ENCODE data around the gene EVA1A. TPM values are rescaled to one million over a fixed set of nuclear protein-coding genes. Genes with fewer than 3 reads are reported as not detected.

The EVA1A gene
- total RNA-seq, 4 donors from 2014 or later: 0.46 to 1.3 (median 0.50) TPM; not detected in 1

GRCh38 chr2:75606761-75607399 lies 46.1 kb upstream of the EVA1A start:
- TF ChIP-seq, protein P1, sequence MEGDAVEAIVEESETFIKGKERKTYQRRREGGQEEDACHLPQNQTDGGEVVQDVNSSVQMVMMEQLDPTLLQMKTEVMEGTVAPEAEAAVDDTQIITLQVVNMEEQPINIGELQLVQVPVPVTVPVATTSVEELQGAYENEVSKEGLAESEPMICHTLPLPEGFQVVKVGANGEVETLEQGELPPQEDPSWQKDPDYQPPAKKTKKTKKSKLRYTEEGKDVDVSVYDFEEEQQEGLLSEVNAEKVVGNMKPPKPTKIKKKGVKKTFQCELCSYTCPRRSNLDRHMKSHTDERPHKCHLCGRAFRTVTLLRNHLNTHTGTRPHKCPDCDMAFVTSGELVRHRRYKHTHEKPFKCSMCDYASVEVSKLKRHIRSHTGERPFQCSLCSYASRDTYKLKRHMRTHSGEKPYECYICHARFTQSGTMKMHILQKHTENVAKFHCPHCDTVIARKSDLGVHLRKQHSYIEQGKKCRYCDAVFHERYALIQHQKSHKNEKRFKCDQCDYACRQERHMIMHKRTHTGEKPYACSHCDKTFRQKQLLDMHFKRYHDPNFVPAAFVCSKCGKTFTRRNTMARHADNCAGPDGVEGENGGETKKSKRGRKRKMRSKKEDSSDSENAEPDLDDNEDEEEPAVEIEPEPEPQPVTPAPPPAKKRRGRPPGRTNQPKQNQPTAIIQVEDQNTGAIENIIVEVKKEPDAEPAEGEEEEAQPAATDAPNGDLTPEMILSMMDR (IDR thresholded peaks at IDR 0.05): no peak
- ATAC-seq (ENCODE audit: low FRiP score) (no peak), DNase-seq (ENCODE audit: low spot score) (no peak)

DNA sequence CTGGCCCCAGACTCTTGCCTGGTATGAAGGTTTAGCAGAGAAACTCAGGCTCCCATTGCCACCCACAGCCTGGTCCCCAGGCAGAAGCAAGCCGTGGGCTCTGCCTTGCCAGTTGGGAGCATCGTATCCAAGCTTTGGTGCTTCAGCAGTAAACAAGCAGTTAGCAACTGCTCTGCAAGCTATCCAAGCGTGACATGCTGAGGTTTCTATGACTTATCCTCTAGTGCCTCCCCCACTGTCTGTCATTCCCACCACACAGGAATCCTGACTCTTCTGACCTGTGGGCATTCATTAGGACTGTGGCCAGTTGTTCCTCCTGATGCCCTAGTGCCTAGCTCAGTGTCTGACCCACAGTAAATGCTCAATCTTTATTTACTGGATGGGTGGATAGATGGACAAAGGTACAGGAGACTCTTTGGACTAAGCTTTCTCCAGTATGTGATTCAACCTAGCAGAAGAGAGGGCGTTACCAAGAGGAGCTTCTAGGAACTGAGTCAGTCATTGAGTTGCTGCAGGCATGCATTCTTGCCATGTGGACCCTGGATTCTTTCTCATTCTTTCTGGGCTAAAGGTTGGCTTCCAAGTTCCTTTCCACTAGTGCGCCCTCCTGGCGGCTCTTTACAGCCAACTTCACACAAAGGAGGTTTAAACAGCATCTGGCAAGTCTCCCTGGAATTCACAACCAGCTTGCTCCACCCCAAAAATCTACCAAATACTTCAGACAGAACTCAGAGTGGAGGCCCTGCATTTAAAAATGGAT lies 45.2 kb upstream of the EVA1A start:
- DNase-seq (ENCODE audit: low spot score): no peak
- no peak for ATAC-seq (ENCODE audit: low FRiP score)
- TF ChIP-seq, protein P1 (IDR thresholded peaks at IDR 0.05): no peak

- no peak for ATAC-seq (ENCODE audit: low FRiP score)
- TF ChIP-seq, protein P1 (IDR thresholded peaks at IDR 0.05): no peak
- DNase-seq (ENCODE audit: low spot score): no peak
These were observed 43.7 kb upstream of the EVA1A start for GRCh38 chr2:75604484-75604883.

DNA sequence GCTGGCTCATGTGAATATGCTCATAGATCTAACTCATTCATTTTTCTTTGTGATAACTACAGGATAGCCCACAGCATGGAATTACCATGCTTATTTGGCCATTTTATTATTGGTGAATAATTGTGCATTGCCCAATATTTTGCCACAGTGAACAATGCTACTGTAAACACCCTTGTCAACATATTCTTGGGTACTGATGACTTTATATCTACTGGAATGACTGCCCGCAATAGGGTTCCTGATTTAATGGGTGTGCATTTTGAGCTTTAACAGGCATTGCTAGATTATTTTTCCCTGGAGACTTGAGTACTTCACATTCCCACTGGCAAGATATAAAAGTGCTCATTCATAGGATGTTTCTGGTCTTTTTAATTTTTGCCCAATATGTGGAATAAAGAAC lies 42.7 kb upstream of the EVA1A start:
- ATAC-seq (ENCODE audit: low FRiP score) (no peak), DNase-seq (ENCODE audit: low spot score) (no peak)
- TF ChIP-seq, protein P1 (IDR thresholded peaks at IDR 0.05): no peak

DNA sequence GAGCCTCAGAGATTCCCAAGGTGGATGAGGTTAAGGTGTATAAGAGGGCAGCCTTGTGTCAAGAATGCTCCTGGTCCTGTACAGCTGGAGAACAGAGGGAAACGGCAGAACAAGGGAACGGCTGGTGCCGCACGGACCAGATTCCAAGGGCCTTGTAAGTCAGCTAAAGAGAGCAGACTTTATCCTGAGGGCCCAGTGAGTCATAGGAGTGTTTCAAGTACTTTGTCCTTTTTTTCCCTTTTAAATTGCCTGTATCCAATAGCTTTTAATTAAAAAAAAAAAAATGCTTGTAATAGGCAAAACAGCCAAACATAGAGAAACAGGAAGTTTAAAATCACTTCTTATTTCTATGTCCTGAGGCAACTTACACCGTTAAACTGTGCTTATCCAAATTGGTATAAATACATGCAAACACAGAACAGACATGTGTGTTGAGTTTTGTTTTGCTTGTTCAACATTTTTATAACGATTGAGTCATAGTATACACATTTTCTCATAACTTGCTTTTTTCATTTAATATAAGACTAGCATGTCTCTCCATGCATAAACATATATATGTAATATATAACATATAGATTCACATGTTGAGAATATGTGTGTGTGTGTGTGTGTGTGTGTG lies 42.1 kb upstream of the EVA1A start:
- DNase-seq (ENCODE audit: low spot score) (no peak), ATAC-seq (ENCODE audit: low FRiP score) (no peak)
- TF ChIP-seq, protein P1 (IDR thresholded peaks at IDR 0.05): no peak

- DNase-seq (ENCODE audit: low spot score): no peak
- no peak for ATAC-seq (ENCODE audit: low FRiP score)
- TF ChIP-seq, protein P1 (IDR thresholded peaks at IDR 0.05): no peak
These were observed 39.8 kb upstream of the EVA1A start for GRCh38 chr2:75600461-75601011.
